D721Med (cell line): ENCODE results near the gene MYMK.

Experiments used
- DNase-seq: peaks from one replicate; pipeline ENCODE4 v3.0.0; 2011; ENCODE audit warnings: low spot score; ENCODE audit not compliant: insufficient read length
- FAIRE-seq: peaks from 2 replicates; lab custom pipeline; 2011; peaks lifted over from hg19 to GRCh38; lab: Jason Lieb, UNC
- TF ChIP-seq, protein P1 (sequence below): IDR thresholded peaks from 2 replicates; pipeline ENCODE4 v1.5.1; 2012; ENCODE audit warnings: mild to moderate bottlenecking, control low read depth; ENCODE audit not compliant: insufficient read depth; ENCODE audit errors: missing control alignments

MYMK gene, protein sequence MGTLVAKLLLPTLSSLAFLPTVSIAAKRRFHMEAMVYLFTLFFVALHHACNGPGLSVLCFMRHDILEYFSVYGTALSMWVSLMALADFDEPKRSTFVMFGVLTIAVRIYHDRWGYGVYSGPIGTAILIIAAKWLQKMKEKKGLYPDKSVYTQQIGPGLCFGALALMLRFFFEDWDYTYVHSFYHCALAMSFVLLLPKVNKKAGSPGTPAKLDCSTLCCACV

DNA sequence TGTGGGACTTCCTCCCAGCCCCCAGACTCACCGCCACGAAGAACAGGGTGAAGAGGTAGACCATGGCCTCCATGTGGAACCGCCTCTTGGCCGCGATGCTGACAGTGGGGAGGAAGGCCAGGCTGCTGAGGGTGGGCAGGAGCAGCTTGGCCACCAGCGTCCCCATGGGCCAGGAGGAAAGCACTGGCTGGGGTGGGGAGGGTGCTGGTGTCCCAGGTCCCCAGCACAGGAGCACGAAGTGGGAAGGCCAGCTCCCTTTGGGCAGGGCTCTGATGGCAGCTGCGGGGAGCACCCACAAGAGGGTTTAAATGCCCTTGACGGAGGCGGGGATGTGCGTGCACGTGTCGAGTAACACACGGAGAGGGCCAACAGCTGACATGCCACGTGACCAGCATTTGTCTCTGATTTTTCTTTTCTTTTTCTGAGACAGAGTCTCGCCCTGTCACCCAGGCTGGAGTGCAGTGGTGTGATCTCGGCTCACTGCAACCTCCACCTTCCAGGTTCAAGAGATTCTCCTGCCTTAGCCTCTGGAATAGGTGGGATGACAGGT lies at the start of gene MYMK:
Gene MYMK (minus strand): TSS at position 281 of the 550 bp plus-strand sequence. CDS start 115 bp downstream, at position 166.
- FAIRE-seq = no peak
- no peak for DNase-seq
- TF ChIP-seq, protein P1, sequence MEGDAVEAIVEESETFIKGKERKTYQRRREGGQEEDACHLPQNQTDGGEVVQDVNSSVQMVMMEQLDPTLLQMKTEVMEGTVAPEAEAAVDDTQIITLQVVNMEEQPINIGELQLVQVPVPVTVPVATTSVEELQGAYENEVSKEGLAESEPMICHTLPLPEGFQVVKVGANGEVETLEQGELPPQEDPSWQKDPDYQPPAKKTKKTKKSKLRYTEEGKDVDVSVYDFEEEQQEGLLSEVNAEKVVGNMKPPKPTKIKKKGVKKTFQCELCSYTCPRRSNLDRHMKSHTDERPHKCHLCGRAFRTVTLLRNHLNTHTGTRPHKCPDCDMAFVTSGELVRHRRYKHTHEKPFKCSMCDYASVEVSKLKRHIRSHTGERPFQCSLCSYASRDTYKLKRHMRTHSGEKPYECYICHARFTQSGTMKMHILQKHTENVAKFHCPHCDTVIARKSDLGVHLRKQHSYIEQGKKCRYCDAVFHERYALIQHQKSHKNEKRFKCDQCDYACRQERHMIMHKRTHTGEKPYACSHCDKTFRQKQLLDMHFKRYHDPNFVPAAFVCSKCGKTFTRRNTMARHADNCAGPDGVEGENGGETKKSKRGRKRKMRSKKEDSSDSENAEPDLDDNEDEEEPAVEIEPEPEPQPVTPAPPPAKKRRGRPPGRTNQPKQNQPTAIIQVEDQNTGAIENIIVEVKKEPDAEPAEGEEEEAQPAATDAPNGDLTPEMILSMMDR = no peak

DNA sequence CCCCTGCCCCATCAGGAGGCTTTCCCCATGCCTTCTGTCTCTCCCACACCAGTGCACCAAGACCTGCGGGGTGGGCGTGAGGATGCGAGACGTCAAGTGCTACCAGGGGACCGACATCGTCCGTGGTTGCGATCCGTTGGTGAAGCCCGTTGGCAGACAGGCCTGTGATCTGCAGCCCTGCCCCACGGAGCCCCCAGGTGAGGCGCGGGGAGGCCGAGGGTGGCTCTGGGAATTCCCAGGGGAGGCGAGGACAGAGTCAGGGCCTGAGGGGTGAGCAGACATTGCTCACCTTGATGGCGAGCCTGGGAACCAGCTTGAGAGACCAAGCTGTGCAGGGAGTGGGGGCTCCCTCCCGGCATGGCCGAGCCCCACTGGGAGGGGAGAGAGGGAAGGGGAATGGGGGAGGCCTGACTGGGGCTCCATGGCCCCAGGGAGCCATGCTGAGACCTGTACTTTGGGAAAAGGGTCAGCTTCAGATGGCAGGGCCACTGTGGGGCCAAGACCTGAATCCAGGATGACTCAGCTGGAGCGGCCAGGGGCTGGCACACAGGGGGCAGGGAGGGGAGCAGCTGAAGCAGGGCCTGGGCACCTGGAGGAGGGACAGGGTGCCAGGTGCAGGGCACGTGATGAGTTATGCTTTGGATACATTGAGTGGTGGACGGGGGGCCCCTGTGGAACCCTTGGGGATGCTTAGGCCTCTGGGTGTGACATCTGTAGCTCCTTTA lies 49.2 kb upstream of the MYMK start:
- no peak for FAIRE-seq
- TF ChIP-seq, protein P1 = no peak

DNA sequence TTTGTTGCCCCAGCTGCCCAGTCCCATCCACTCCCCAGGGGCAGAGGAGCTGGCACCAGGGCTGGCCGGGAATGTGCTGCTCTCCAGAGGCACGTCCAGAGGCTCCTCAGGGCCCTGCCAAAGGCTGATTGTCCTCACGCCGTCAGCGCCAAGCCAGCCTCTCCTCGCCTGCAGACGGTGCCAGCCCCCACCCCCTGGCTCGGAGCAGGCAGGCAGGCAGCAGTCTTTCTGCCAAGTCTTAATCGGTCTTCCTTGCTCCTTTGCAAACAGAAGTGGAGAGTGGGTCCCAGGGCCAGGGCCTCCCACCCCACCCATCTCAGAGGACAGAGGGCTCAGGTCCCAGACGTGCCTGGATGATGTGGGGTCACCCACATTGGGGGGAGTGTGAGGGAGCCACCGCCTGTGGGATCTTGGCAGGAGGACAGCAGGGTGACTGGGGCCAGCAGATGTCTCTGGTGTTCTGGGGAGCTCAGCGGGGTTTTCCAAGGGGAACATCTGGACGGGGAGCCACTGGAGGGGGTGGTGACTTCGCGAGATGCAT lies 48.1 kb upstream of the MYMK start:
- DNase-seq (no peak), FAIRE-seq (no peak)
- TF ChIP-seq, protein P1 = no peak

More for the DNA sequence above, 49.2 kb upstream of the MYMK start:
- no peak for DNase-seq

DNA sequence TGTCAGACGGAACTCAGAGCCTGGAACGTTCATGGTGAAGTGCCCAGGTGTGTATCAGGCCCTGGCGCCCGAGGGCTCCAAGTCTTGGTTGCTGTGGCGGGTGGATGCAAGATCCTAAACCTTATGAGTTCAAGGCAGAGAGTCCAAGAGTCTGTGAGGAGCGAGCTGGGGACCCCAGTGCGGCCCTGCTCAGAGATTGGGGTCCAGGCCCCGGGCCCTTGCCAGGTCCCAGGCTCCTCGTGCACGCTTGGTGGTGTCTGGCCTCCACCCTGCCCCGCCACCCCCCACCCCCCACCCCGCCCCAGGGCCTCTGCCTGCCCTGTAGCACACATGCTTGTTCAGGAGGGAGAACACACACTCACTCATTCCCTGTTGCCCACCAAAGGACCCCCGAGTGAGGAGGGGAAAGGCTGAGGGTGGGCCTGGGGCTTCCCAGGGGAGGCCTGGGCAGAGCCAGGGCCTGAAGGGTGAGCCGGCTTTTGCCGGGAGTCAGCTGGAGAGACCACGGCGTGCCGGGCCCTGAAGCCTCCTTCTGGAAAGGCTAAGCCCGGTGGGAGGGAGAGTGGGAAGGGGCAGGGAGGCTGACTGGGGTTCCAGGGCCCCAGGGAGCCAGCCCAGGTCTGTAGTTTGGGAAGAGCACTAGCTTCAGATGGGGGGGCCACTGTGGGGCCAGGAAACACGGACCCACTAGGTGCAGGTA lies 47.3 kb upstream of the MYMK start:
- TF ChIP-seq, protein P1 = no peak
- no peak for FAIRE-seq

DNA sequence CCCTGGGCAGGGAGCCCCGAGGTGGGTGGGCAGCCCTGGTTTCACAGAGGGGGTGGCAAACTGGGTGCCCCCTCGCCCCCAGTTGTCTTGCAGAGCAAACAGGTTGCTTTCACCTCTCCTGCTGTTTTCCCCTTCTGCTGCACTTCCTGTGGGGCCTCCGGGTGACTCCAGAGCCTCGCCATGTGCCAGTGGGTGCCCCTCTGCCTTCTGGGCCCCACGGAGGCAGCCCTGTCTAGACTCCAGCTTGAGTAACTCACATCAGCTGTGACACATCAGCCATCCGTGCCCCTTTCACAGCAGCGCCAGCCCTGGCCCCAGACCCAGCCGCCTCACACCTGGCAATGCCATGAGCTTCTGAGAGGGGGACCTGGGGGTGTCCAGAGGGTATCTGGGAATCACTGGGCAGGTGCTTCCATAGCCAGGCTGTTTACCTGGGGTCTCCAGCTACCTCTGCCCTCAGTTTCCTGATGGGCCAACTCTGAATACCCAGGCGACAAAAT lies 46.7 kb upstream of the MYMK start:
- DNase-seq (no peak), FAIRE-seq (no peak)
- TF ChIP-seq, protein P1 = no peak

More for the DNA sequence above, 47.3 kb upstream of the MYMK start:
- no peak for DNase-seq

DNA sequence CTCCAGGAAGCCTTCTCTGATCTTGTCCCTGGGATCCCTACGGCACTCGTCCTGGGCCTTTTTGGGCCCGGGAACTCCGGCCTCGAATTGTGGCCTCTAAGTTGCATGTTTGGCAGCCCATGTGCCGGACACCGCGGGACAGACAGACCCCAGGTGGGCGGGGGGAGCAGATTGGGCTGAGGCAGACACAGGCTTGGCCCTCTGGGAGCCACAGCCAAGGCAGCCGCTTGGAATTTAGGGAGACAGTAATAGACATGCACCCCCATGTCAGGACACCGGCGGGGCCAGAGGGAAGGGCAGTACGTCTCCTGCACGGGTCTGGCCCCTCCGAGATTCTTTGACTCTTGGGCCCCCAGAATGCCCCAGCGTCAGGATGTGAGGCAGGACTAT lies 45.9 kb upstream of the MYMK start:
- DNase-seq (no peak), FAIRE-seq (no peak)
- TF ChIP-seq, protein P1 = no peak
